Fibroblast of skin of right quadriceps (primary cell): Measurements from ENCODE around the gene CNDP1.
"Not testable (repeated sequence)": the region's sequence is repeated elsewhere in the genome, so short reads cannot be mapped to it uniquely, and the experiment has no call there.

Source experiments
- DNase-seq: peaks from one replicate; pipeline ENCODE4 v3.0.0-alpha.2; 2013

CNDP1 gene, protein sequence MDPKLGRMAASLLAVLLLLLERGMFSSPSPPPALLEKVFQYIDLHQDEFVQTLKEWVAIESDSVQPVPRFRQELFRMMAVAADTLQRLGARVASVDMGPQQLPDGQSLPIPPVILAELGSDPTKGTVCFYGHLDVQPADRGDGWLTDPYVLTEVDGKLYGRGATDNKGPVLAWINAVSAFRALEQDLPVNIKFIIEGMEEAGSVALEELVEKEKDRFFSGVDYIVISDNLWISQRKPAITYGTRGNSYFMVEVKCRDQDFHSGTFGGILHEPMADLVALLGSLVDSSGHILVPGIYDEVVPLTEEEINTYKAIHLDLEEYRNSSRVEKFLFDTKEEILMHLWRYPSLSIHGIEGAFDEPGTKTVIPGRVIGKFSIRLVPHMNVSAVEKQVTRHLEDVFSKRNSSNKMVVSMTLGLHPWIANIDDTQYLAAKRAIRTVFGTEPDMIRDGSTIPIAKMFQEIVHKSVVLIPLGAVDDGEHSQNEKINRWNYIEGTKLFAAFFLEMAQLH

DNA sequence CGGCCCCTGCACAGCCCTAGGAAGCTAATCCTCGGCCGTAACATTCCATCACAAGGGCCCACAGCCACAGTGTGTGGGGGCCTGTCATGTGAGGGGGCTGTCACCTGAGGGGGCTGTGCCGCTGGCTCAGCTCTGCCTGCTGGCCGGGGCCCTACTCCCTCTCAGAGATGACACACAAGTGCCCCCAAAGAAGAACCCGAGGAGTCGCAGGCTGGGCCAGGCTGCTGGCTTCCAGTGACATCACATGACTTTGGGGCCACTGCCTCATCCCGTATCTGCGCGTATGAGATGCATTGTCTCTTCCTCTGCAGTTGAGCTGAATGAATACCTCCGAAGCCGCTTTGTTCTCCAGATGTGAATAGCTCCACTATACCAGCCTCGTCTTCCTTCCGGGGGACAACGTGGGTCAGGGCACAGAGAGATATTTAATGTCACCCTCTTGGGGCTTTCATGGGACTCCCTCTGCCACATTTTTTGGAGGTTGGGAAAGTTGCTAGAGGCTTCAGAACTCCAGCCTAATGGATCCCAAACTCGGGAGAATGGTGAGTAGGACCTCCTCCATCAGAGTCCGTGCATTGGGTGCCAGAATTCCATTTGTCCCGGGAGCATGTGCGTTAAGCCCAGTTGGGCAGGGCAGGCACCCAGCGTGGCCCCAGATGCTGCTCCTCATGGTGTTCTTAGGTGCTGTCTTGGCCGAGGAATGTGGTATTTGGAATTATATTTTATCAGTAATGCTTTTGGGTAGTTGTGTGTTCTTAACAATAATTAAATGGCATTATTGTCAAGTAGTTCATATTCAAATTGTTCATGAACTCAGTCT, at the start of gene CNDP1:
Gene CNDP1, plus strand, starts transcription at position 351 of the 820 bp plus-strand sequence. Its CDS starts 168 bp downstream, at position 519.
- no peak for DNase-seq

DNA sequence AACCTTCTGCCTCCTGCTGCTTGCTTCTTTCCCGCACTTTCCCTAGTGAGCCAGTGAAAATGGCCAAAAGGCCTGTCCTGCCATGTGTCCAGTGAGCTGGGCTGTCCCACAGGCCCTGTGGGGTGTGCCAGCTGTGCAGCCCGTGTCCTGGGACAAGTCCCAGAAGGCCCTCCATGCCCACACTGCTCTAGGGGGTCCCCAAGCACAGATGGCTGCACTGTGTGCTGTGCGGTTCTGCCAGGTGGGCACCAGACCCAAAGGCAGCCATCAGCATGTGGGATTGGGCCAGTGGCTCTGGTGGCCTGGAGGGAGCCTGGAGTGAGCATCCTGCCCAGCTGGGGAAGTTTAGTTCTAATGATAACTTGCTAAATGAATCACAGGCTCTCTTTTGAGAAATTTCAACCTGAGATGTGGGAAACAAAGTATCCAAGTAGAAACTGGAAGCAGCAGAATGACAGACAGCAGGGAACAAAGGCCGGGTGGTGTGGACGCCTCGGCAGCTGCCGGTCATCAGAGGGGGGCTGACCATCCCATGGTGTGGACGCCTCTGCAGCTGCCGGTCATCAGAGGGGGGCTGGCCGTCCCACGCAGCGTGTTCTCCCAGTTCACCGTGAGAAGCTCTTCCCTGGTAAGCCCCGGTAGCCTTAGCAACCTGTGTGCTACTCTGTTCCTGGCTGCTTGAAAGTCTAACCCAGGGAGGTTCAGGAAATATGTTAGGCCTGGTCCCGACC, 48.0 kb upstream of the CNDP1 start:
- no peak for DNase-seq

DNA sequence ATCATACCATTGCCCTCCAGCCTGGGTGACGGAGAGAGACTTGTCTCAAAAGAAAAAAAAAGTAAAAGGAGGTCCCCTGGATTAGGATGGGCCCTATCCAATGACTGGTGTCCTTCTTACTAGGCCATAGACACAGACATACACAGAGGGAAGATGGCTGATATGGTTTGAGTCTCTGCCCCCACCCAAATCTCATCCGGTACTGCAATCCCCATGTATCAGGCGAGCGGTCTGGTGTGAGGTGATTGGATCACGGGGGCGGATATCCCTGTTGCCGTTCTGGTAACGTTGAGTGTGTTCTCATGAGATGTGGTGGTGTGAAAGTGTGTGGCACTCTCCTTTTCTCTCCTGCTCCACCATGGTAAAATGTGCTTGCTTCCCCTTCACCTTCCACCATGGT, 45.9 kb upstream of the CNDP1 start:
- no peak for DNase-seq

DNA sequence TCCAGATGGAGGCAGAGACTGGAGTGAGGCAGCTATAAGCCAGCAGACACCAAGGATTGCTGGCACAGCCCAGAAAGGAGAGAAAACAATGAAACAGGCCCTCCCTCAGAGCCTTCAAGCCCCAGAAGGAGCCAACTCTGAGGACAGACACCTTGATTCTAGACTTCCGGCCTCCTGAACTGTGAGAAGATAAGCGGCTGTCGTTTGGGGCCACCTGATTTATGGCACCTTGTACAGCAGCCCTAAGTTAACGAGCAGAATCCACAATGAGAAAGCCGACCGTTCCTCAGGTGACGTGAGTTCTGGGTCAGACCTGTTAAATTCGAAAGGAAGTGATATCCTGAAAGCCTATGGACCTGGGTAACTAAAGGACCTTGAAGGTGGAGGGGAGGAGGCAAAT, 45.4 kb upstream of the CNDP1 start:
- DNase-seq = no peak

DNA sequence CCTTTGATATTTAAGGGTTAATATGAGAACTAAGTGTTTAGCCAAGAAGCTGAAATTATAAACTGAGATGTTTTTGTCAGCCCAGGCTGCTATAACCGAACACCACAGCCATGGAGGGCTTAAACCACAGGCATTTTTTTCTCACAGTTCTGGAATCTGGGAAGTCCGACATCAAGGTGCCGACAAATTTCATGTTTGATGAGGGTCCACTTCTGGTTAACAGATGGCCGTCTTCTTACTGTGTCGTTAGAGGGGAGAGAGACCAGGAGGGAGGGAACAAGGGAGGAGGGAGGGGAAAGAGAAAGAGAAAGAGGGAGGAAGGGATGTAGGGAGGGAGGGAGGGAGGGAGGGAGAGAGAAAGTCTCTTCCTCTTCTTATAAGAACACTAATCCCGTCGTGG, 44.6 kb upstream of the CNDP1 start:
- DNase-seq = peak; percentile 93

DNA sequence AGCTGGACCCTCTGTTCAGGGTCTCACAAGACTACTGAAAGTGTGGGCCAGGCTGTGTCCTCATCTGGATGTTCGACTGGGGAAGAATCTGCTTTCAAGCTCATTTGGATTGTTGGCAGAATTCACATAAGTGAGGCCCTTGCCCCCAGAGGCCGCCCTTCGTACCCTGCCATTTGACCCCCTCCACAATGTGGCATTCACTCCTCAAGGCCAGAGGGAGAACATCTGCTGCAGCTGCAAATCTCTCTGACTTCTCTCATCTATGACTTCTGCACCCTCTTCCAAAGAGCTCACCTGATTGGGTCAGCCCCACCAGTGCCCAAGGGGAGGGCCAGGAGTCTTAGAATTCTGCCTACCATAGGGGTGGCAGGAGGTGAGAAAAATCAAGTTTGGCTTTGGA, 42.0 kb upstream of the CNDP1 start:
- no peak for DNase-seq

DNA sequence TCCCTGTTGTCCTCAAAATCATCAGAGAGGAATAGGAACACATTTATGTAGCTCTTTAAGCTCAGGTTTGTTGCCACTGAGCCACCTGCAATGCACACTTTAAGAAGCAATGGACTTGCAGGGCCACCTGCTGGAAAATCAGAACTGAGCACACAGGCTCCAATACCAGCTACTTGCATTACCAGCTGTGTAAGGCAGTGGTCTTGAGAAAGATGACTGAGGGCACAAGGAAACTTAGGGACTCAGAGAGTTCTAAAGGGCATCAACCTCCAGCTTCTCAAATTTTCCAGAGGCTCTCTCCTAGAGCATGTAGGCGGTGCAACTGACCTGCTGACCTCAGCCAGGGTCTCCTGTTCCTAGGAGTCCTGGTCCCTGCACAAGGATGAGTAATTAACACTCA, 40.6 kb upstream of the CNDP1 start:
- peak; percentile 41 for DNase-seq

DNA sequence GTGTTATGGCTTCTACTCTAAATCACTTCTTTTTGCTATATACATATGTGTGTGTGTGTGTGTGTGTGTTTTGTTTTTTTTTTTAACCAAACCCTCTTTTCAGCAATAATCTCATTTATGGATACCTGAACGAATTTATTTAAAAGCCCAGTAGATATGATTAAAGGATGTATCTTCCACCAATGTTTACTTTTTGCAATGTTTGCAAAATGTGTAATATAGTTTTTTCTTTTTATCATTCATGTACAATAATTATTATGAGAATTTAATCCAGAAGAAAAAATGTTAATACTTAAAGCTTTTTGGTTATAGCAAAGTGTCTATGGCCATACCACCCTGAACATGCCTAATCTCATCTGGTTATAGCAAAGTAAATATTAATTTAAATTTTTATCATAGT, 39.8 kb upstream of the CNDP1 start:
- DNase-seq = no peak

DNA sequence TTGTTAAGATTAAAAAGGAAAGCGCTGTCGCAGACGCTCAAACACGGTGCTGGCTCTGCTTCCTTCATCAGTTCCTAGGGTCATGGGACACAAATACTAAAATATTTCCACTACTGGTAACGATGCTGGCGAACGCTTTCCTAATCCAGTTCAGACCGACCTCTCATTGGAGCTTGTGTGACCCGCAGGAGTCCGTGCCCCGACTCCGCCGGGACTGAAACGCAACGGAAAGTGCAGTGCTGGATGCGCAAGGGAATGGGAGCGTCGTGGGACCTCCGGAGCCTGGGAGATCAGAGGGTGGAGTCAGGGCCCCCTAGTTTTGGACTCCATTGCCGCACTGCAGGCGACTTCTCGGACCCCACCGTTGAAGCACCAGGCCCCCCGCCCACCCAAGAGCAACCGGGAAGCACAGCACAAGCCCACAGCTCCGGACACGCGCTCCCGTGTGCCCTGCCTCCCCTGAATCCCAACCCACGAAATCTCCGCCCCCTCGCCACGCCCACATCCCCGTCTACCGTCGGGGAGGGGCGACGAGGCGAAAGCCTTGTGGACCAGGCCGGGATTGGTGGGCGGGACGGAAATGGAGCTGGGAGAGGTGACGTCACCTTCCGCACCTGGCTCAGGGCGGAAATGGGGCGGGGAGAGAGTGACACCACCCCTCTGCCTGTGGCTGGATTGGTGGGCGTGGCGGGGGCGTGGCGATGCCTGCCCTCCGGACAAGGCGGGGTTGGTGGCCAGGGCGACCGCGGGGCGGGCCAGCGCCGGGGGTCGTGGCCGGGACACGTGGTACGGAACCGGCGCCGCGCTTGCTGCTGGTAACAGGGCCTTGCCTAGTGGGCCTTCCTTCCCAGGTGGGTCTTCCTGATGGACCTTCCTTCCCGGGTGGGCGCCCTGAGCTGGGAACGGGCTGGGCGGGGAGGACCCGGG, 38.5 kb upstream of the CNDP1 start, which contains the start of gene CNDP2:
Gene CNDP2, plus strand, starts transcription at position 783 of the 927 bp plus-strand sequence. CDS start 3,611 bp downstream, outside the sequence.
- peak; percentile 98 for DNase-seq

DNA sequence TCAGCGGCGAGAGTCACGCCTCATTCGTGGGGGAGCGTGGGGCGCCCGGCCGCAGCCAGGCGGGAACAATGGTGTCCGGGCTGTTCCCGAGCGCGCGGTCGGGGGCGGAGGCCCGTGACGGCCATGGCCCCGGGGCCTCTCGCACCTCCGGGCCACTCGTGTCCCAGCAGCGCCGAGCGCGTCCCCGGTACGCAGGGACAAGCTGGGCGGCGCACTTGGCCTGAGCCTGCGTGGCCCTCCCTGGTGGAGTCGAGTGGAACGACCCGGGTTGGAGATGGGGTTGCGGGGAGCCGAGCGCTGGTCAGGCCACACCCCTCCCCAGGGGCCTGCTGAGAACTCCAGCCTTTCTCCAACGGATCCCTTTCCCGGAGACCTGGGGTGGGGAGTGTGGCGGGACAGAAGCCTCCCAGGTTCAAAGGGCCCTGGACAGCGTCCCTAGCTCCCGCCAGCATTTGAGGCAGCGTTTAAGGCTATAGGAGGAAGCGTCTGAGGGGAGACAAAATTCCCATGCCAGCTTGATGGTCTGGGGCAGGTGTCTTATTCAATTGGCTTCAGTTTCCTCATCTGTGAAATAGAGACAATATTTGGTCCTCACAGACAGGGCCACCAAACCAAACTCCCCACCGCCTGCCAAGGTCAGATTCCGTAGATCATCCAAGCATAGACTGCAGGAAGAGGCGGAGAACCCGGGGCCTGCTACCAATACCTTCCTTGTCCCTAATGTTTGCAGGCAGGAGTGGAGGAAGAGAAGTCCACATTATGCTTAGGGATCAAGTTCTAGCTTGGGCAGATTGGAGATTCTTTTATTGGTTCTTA, 37.6 kb upstream of the CNDP1 start:
- DNase-seq = peak; percentile 36

DNA sequence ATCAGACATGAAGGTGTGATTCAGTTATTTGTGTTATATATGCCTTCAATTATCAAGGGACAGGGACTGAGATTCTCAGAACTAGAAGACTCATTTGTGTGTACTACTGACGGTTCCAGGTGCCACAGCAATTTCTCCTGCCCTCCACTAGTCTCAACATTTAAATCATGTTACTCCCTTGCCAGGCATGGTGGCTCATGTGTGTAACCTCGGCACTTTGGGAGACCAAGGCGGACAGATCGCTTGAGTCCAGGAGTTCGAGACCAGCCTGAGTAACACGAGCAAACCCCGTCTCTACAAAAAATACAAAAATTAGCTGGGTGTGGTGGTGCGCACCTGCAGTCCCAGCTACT, 37.0 kb upstream of the CNDP1 start:
- no peak for DNase-seq

DNA sequence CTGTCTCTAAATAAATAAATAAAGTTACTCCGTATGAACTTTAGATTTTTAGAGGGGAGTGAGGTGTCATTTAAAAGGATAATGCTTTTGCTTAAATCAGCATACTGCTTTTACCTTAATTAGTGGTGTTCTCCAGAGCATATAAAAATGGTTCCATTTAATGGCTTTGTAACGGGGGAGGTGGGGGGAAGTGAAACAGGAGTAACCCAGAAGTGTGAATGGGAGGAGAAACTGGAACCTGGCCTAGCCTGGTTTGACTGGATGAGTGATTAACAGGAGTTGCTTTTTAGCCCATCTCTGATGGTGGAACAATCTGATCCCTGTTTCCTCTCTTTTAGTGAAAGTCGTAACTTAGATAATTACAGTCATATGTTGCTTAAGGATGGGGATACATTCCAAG, 36.5 kb upstream of the CNDP1 start:
- peak; percentile 50 for DNase-seq

DNA sequence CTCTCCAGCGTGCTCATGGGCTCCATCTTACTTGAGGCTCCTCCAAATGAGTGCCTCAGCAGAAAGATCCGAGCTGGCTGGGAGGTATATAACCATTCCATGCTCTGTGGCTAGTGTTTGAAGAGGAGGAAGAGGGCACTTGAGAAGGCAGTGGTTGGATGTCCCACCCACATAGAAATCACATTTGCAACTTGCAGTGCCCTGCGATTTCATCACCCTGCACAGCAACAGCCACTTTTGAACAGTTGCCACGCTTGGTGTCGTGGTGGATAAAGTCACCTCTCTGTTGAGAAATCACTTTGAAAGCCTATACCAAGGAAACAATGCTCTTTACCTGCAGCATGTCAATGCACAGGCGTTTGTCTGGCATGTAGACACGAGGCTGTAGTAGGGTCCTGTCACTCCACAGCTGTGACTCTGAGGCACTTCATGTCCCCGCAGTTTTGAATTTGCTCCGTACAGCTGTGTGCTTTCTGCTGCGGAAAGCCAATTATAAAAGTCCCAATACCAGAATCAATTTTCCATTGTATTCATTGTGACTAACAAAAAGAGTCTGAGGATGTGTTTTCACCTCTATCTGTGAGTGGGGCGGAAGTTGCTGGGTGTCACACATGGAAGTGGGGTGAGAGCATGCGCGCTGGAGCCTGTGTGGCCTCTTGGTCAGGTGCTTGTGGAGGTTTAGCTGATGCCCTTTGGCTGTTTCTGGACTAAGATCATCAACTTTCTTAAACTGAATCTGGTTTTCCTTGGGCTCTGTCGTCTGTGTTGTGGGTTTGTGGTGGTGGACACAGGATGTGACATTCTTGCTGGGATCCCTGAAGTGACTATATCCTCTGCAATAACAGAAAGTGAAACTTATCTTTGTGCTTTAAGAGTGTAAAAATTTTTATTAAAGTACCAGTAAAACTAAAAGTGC, 35.3 kb upstream of the CNDP1 start:
- DNase-seq = no peak

DNA sequence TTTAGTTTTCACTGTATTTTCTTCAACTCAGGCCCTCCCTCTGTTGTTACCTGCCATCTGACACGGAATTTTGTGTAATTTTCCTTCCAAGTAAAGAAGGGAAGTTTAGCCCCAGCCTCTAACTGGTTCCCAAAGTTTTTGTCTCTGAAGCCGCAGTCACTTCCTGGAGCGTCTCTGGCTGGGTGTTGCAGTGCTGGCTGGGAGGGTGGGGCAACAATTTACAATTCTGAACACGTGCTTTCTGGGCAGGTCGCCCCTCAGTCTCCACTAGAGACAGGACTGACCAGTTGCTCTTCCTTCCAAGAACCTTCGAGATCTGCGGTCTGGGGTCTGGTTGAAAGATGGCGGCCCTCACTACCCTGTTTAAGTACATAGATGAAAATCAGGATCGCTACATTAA, 34.7 kb upstream of the CNDP1 start:
- DNase-seq = no peak

DNA sequence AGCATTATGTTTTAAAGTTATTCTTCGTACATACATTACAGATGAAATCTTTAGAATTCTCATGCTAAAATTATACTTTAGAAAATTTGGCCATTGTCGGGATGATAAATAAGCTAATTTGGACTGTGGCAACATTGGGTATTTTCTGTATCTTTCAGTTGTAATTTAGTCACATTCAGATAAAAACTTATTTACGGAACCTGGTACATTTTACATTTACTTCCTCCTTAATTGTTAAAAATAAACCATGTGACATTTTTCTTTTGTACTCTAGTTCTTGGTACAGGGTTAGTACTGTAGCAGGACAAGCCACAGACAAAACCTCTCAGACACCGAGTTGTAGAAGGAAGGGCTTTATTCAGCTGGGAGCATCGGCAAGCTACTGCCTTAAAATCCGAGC, 33.9 kb upstream of the CNDP1 start:
- DNase-seq = no peak

DNA sequence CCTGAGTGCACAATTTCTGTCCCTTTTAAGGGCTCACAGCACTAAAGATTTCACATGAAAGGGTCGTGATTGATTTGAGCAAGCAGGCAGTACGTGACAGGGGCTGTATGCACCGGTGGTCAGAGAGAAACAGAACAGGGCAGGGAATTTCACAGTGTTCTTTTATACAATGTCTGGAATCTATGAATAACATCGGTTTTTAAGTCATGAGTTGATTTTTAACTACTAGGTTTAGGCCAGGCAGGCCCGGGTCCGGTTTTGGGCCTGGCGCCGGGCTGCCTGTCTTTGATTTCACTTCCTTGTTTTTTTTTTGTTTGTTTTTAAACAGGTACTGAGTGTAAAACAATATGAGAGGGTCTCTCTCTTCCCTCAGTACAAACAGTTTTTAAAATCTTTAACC, 33.5 kb upstream of the CNDP1 start:
- not testable (repeated sequence) for DNase-seq

DNA sequence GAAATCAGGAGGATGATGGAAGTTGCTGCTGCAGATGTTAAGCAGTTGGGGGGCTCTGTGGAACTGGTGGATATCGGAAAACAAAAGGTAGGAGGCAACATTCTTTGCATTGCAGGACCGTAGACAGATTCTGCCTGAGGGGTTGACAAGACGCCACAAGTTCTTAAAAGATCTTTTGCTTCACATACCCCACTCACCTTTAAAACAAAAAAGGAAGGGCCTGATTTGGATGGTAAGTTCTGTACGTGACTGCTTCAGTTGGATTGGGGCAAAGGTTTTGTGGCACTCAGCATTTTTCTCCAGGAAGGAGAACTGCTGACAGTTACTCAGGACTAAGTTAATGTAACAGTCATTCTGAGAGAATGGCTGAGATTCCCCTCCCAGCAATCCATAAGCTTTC, 32.9 kb upstream of the CNDP1 start:
- DNase-seq = no peak

DNA sequence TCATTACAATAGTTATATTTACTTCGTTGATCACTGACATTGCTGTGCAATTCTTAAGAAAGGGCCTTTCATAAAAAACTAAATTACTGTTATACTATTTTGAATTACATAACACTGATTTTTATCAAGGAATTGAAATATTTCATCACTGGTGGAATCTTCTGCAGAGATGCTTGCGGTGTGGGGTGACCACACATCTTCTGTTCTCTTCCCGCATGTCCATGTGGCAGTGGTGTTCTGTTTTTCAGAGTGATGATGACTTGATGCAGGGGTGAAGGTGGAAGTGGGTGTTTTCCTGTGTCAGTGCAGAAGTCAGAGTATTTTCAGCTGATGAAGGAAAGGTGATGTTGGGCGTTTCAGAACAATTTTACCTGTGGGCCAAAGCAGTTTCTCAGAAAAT, 31.2 kb upstream of the CNDP1 start:
- DNase-seq = no peak

DNA sequence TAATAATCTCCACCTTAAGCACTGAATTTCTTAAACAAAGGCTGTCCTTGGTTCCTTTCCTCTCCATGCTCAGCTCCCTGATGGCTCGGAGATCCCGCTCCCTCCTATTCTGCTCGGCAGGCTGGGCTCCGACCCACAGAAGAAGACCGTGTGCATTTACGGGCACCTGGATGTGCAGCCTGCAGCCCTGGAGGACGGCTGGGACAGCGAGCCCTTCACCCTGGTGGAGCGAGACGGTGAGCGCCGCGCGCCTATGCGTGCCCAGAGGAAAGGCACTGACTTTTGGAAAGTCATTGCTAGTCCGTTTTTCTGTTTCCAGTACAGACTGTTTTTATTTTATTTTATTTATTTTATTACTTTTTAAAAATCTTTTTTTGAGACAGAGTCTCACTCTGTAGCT, 28.5 kb upstream of the CNDP1 start:
- DNase-seq = no peak

DNA sequence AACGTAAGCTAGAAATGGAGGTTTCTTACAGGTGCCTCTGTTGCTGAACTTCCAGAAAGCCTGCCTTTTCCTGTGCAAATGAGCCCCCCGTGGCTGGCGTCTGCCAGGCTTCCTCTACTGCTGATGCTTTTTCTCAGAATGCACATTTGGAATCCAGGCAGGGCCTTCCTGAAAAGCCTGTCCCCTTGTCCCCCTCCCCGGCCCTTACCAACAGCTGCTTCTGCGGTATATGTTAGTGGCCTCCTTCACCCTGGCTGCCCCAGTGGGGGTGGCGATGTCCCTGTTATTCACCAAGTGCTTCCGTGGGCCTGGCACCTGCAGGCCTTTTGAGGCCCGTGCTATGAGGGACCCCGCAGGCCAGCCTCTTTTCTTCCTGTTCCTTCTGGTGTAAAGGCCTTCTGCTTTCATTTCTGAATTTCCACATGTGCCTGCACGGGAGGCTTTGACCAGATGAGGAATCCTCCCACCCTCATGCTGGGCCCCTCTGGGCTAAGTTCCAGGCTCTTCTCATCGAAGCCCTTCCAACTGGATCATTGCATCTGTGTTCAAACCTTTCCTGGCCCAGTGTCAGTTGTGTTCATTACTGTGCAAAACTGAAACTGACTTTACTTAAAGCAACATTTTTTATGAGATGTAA, 27.7 kb upstream of the CNDP1 start:
- peak; percentile 40 for DNase-seq
